ENCODE measurements around the gene PTPN7.

Gene PTPN7

DNA sequence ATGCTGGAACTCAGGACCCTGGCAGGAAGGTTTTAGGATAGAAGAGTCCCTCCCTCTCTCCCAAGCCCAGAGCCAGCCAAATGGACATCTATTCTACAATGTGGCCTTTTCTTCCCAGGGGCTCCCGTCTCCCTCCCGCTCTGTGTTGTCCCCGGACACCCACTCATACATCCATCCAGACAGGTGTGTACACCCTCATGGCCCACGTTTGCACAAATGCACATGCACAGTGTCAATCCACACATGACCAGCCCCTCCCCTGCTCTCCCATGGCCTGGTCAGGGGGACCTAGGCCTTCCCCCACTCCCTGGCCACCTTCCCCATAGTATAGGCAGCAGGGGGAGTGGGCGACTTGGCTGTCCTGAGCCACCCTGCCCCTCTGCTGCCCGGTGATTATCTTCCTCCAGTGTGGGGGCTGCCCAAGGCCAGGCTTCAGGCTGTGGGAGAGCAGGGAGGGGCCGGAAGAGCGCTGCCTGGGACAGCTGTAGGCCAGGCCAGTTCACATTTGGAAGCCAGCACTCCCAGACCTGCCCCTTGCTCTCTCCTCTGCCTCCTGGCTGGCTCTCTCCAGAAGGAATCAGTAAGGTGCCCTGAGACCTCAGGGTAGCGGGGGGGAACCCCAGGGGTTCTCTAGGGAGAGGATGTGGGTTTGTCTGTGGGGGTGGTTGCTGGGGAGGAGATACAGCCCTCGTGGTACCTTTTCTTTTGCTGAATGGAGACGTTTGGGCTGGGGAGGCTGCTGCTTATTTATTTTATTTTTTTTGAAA is 4.1 kb upstream of the PTPN7 start:
- no peak for DNase-seq (ENCODE audit: low read depth)
- TF ChIP-seq, protein P1, sequence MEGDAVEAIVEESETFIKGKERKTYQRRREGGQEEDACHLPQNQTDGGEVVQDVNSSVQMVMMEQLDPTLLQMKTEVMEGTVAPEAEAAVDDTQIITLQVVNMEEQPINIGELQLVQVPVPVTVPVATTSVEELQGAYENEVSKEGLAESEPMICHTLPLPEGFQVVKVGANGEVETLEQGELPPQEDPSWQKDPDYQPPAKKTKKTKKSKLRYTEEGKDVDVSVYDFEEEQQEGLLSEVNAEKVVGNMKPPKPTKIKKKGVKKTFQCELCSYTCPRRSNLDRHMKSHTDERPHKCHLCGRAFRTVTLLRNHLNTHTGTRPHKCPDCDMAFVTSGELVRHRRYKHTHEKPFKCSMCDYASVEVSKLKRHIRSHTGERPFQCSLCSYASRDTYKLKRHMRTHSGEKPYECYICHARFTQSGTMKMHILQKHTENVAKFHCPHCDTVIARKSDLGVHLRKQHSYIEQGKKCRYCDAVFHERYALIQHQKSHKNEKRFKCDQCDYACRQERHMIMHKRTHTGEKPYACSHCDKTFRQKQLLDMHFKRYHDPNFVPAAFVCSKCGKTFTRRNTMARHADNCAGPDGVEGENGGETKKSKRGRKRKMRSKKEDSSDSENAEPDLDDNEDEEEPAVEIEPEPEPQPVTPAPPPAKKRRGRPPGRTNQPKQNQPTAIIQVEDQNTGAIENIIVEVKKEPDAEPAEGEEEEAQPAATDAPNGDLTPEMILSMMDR (conservative IDR thresholded peaks at IDR 0.05; ENCODE audit: low read length): no peak
- H3K4me3 ChIP-seq (ENCODE audit: low read length): no peak overlapping the region

GRCh38 chr1:202163281-202164270 is 3.2 kb upstream of the PTPN7 start:
- DNase-seq (ENCODE audit: low read depth): no peak
- TF ChIP-seq, protein P1 (conservative IDR thresholded peaks at IDR 0.05; ENCODE audit: low read length): no peak
- no peak overlapping the region for H3K4me3 ChIP-seq (ENCODE audit: low read length)

DNA sequence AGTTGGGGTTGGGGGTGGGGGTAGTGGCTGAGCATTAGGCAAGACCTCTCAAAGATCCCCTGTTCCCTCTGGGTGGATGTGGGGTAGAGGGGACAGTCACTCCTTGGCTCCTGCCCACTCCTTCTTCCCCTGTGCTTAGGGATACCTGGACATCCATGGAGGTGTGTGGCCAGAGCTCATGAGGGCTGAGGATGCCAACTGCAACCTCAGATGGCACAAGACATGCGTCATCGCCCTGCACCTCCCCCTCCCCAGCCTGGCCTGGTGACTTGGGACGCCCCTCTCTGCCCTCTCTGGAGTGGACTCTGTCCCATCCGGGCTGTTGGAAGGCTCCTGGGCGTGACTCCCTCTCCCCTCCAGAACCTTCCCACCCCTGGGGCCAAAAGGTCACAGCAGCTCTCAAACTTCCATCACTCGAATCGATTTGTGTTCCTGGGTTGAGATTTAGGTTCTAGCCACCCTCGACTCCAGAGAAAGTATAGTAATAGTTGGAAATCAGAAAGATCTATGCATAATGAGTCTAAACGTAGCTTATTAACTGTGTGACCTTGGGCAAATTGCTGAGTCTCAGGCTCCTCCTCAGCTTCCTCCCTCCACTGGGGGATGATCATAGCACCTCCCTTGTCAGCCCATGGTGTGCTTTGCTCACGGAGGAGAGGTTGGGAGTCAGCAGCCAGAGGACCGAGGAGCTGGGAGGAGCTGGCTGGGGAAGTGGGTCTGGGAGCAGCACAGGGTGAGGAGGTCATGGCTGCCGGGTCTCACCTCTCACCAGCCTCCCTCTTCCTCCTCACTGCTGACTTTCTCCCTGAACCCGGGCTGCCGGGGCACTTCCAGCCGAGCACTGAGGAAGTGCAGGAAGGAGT is 2.2 kb upstream of the PTPN7 start:
- no peak overlapping the region for H3K4me3 ChIP-seq (ENCODE audit: low read length)
- no peak for DNase-seq (ENCODE audit: low read depth)
- TF ChIP-seq, protein P1 (conservative IDR thresholded peaks at IDR 0.05; ENCODE audit: low read length): no peak

GRCh38 chr1:202162047-202162417 is 1.6 kb upstream of the PTPN7 start:
- H3K4me3 ChIP-seq (ENCODE audit: low read length): no peak overlapping the region
- TF ChIP-seq, protein P1 (conservative IDR thresholded peaks at IDR 0.05; ENCODE audit: low read length): no peak
- DNase-seq (ENCODE audit: low read depth): no peak

DNA sequence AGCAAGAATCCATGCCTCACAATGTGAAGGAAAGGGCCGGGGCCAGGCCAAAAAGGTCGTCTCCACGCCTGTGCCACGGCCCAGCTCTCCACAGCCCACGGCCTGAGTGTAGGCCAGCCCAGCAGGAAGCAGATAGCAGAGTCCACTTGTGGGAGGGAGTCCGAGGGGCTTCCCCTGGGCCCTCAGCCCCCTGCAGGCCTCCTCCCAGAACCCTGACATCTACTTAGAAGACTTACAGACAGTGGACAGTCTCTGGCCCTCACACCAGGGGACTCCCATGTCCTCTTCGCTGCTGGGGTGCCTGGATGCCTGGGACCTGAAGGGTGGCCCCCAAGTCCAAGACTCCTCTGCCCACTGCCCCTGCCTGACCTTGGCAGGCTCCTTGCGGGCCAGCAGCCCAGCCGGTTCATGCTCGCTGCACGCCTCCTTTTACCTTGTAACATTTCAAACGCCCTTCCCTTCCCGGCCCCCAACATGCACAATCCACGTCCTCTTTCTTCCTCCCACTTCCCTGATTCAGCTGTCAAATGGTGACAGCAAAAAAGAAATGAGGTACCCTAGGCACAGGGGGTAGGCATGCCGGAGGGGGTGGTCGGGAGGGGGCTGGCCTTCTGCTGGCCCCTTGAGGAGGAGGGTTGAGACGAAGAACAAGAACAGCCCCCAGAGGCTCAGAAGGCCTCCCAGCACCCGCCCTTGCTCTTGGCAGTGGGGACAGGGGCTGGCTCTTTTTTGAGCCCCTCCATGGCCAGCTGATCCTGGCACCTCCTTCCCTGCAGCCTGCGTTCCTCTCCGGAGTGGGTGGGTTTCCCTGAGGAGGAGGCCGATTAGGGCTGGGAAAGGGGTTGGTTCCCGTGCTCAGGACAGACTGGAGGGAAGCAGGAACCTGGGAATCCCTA is 997 bp upstream of the PTPN7 start:
- no peak overlapping the region for H3K4me3 ChIP-seq (ENCODE audit: low read length)
- no peak for DNase-seq (ENCODE audit: low read depth)
- TF ChIP-seq, protein P1 (conservative IDR thresholded peaks at IDR 0.05; ENCODE audit: low read length): no peak
